Dermis lymphatic vessel endothelial cell (primary cell): Measurements from ENCODE around the gene FCGR1A. TPM values are rescaled to one million over a fixed set of nuclear protein-coding genes. Genes with fewer than 3 reads are reported as not detected.

ENCODE experiments used
- total RNA-seq: library from RNA; depleted of rRNA; stranded (reverse); fragments of >200 nt; gene quantifications from 2 replicates; pipeline ENCODE4 v1.2.1, GENCODE V29; 2014

Gene FCGR1A
- total RNA-seq, result not detected in 2 replicates

DNA sequence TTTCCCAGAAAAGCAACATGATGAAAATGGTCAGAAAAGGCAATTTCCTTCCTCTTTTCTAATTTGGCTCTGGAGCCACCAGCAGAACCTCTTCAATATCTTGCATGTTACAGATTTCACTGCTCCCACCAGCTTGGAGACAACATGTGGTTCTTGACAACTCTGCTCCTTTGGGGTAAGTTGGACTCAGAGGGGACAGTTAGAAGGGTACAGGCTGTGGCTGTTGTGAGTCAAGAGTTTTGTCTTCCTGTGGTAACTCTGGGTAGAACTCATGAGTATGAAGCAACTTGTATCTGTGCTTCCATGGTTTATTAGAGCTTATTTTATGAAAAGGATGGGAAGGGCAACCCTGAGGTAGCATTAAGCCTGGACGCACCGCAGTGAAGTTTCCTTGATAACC lies at the start of gene FCGR1A:
Gene FCGR1A (plus strand): TSS at position 95 of the 400 bp plus-strand sequence. CDS start 50 bp downstream, at position 145.

Other genes starting within 250 kb of the FCGR1A start
- not detected in 2 replicates for gene PPIAL4C, start 198.8 kb upstream of the FCGR1A start, total RNA-seq
- gene BOLA1, start 116.9 kb downstream of the FCGR1A start, total RNA-seq, result 7.4 and 7.8 TPM in 2 replicates
- 2.6 and 3.0 TPM in 2 replicates for gene SV2A, start 135.2 kb downstream of the FCGR1A start, total RNA-seq
- gene SF3B4, start 145.1 kb downstream of the FCGR1A start, total RNA-seq, result 8.9 and 10.4 TPM in 2 replicates
- gene MTMR11, start 154.2 kb downstream of the FCGR1A start, total RNA-seq, result 0.22 and 0.34 TPM in 2 replicates
- gene OTUD7B, start 228.0 kb downstream of the FCGR1A start, total RNA-seq, result 11.4 and 11.8 TPM in 2 replicates